Measurements from ENCODE around the gene OTOP3. TPM values are rescaled to one million over a fixed set of nuclear protein-coding genes. Genes with fewer than 3 reads are reported as not detected.

OTOP3 gene
- polyA plus RNA-seq, 3 donors = not detected

DNA sequence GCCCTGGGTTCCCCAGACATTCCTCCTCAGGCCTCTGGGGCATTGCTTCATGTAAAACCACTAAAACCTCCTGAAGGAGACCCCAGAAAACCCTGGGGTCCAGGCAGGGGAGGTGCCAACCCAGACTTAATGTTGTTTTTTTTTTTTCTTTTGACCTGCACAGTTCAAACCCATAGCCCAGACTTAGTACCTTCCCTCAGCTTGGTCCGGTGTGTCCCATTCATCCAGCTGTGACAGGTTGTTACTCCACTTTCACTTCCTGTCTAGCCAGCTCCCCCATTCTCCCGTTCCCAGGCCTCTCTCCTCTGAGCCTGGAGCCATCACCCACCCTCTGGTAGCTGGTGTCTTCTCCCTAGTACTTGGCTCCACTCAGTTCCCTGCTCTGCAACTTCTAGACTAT lies 56.5 kb downstream of the OTOP3 start:
- H4K20me1 ChIP-seq (ENCODE audit: insufficient read depth, low read length) = no peaks in the 10 kb centered on the region
- no peak overlapping the region for H3K9ac ChIP-seq (ENCODE audit: insufficient read depth, low read length, poor library complexity, severe bottlenecking)
- H3K36me3 ChIP-seq (replicated peaks in 1 of 2; ENCODE audit: control insufficient read depth in 1 of 2, insufficient read depth in 2 of 2, low read length in 2 of 2) = no peaks in the 10 kb centered on the region
- Mint-ChIP-seq H3K27ac (no peak overlapping the region), H3K36me3 (no peaks in the 10 kb centered on the region), H3K9me3 (peaks cover 0 to 2% (median 0%) of the 10 kb centered on the region in 7 donors), H3K27me3 (ENCODE audit: low read depth in 3 of 3) (peaks cover 17 to 26% (median 19%) of the 10 kb centered on the region in 3 donors), H3K4me3 (no peak overlapping the region), H3K4me1 (peaks cover 16% of the 10 kb centered on the region)
- no peak overlapping the region for H2AFZ ChIP-seq (ENCODE audit: insufficient read depth, low read depth, low read length, poor library complexity, severe bottlenecking)
- H3K27me3 ChIP-seq (ENCODE audit: control insufficient read depth in 2 of 2, insufficient read depth in 2 of 2, low read length in 2 of 2) = peaks cover 6 to 20% of the 10 kb centered on the region in 2 donors
- no peak overlapping the region for H3K27ac ChIP-seq (ENCODE audit: low read depth in 1 of 2, low read length in 2 of 2)
- intact Hi-C loops (cut with micrococcal nuclease) = no loop called here
- no peak for DNase-seq
- no peaks in the 10 kb centered on the region for H3K9me3 ChIP-seq (replicated peaks in 1 of 2; ENCODE audit: control insufficient read depth in 1 of 2, insufficient read depth in 1 of 2, low read length in 2 of 2)
- H3K4me3 ChIP-seq (replicated peaks in 1 of 3; ENCODE audit: low read depth in 2 of 3, low read length in 3 of 3) = no peak overlapping the region
- peaks cover 11 to 16% of the 10 kb centered on the region in 2 donors for H3K4me1 ChIP-seq (ENCODE audit: control insufficient read depth in 1 of 2, insufficient read depth in 2 of 2, low read length in 2 of 2)
- H3K79me2 ChIP-seq (ENCODE audit: insufficient read depth, low read length) = no peaks in the 10 kb centered on the region
- H3K4me2 ChIP-seq (replicated peaks; ENCODE audit: extremely low read depth, low read length, poor library complexity, severe bottlenecking) = no peak overlapping the region
- TF ChIP-seq, protein P1, sequence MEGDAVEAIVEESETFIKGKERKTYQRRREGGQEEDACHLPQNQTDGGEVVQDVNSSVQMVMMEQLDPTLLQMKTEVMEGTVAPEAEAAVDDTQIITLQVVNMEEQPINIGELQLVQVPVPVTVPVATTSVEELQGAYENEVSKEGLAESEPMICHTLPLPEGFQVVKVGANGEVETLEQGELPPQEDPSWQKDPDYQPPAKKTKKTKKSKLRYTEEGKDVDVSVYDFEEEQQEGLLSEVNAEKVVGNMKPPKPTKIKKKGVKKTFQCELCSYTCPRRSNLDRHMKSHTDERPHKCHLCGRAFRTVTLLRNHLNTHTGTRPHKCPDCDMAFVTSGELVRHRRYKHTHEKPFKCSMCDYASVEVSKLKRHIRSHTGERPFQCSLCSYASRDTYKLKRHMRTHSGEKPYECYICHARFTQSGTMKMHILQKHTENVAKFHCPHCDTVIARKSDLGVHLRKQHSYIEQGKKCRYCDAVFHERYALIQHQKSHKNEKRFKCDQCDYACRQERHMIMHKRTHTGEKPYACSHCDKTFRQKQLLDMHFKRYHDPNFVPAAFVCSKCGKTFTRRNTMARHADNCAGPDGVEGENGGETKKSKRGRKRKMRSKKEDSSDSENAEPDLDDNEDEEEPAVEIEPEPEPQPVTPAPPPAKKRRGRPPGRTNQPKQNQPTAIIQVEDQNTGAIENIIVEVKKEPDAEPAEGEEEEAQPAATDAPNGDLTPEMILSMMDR (IDR thresholded peaks at IDR 0.05) = no peak
- WGBS (ENCODE audit: insufficient coverage) = 42% methylated on average over 2 of the region's 2 CpGs

DNA sequence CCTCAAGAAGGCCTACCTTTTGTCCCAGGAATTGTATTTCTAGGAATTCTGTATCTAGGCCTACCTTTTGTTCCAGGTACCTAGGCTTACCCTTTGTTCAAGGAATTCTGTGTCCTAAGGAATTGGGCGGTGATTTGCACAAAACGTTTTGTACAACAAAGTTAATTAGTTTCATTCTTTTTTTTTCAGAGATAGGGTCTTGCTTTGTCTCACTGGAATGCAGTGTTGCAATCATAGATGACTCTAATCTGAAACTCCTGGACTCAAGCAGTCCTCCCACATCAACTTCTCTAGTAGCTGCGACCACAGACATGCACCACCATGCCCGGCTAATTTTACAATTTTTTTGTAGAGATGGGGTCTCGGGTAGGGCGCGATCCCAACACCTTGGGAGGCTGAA lies 58.7 kb downstream of the OTOP3 start:
- TF ChIP-seq, protein P1 (IDR thresholded peaks at IDR 0.05) = no peak
- no peaks in the 10 kb centered on the region for H4K20me1 ChIP-seq (ENCODE audit: insufficient read depth, low read length)
- H3K27me3 Mint-ChIP-seq (ENCODE audit: low read depth in 3 of 3) = peaks cover 4 to 10% (median 4%) of the 10 kb centered on the region in 3 donors
- no peak overlapping the region for H3K4me3 ChIP-seq (replicated peaks in 1 of 3; ENCODE audit: low read depth in 2 of 3, low read length in 3 of 3)
- no peak for DNase-seq
- peaks cover 0 to 4% of the 10 kb centered on the region in 2 donors for H3K27me3 ChIP-seq (ENCODE audit: control insufficient read depth in 2 of 2, insufficient read depth in 2 of 2, low read length in 2 of 2)
- H3K27ac Mint-ChIP-seq = no peak overlapping the region
- H3K4me1 Mint-ChIP-seq = peaks cover 18% of the 10 kb centered on the region
- no peak overlapping the region for H3K9ac ChIP-seq (ENCODE audit: insufficient read depth, low read length, poor library complexity, severe bottlenecking)
- no peak overlapping the region for H3K4me3 Mint-ChIP-seq
- H3K36me3 ChIP-seq (replicated peaks in 1 of 2; ENCODE audit: control insufficient read depth in 1 of 2, insufficient read depth in 2 of 2, low read length in 2 of 2) = no peaks in the 10 kb centered on the region
- peaks cover 0 to 2% (median 0%) of the 10 kb centered on the region in 7 donors for H3K9me3 Mint-ChIP-seq
- H3K36me3 Mint-ChIP-seq = no peaks in the 10 kb centered on the region
- no peaks in the 10 kb centered on the region for H3K9me3 ChIP-seq (replicated peaks in 1 of 2; ENCODE audit: control insufficient read depth in 1 of 2, insufficient read depth in 1 of 2, low read length in 2 of 2)
- intact Hi-C loops (cut with micrococcal nuclease) = no loop called here
- H3K27ac ChIP-seq (ENCODE audit: low read depth in 1 of 2, low read length in 2 of 2) = no peak overlapping the region
- H2AFZ ChIP-seq (ENCODE audit: insufficient read depth, low read depth, low read length, poor library complexity, severe bottlenecking) = no peak overlapping the region
- H3K4me2 ChIP-seq (replicated peaks; ENCODE audit: extremely low read depth, low read length, poor library complexity, severe bottlenecking) = no peak overlapping the region
- no CpG with 5 or more reads among the region's 7 CpGs for WGBS (ENCODE audit: insufficient coverage)
- H3K4me1 ChIP-seq (ENCODE audit: control insufficient read depth in 1 of 2, insufficient read depth in 2 of 2, low read length in 2 of 2) = no peaks in the 10 kb centered on the region
- H3K79me2 ChIP-seq (ENCODE audit: insufficient read depth, low read length) = no peaks in the 10 kb centered on the region

Measured in CD14-positive monocyte (primary cell).